ENCODE results near the gene EIF3B. TPM values are rescaled to one million over a fixed set of nuclear protein-coding genes. Genes with fewer than 3 reads are reported as not detected.
A peak's percentile ranks its signal among the peaks of the same experiment; 100 is the strongest.
"Not testable (repeated sequence)": the region's sequence is repeated elsewhere in the genome, so short reads cannot be mapped to it uniquely, and the experiment has no call there.

Gene EIF3B
- total RNA-seq, 2 experiments from 2014 or later: 181 to 225 TPM

GRCh38 chr7:2412587-2413201 lies 58.1 kb downstream of the EIF3B start:
- no peaks in the 10 kb centered on the region for H3K79me2 ChIP-seq (ENCODE audit: insufficient read depth, low read depth, low read length)
- no peaks in the 10 kb centered on the region for H3K9me3 ChIP-seq (ENCODE audit: low read length)
- H3K27ac ChIP-seq (ENCODE audit: low read depth, low read length, poor library complexity, severe bottlenecking): no peak overlapping the region
- H3K36me3 ChIP-seq (ENCODE audit: insufficient read depth, low read length): no peaks in the 10 kb centered on the region
- TF ChIP-seq EZH2phosphoT487 (IDR thresholded peaks at IDR 0.05; ENCODE audit: borderline replicate concordance, low read depth, low read length): no peak
- TF ChIP-seq, protein P1, sequence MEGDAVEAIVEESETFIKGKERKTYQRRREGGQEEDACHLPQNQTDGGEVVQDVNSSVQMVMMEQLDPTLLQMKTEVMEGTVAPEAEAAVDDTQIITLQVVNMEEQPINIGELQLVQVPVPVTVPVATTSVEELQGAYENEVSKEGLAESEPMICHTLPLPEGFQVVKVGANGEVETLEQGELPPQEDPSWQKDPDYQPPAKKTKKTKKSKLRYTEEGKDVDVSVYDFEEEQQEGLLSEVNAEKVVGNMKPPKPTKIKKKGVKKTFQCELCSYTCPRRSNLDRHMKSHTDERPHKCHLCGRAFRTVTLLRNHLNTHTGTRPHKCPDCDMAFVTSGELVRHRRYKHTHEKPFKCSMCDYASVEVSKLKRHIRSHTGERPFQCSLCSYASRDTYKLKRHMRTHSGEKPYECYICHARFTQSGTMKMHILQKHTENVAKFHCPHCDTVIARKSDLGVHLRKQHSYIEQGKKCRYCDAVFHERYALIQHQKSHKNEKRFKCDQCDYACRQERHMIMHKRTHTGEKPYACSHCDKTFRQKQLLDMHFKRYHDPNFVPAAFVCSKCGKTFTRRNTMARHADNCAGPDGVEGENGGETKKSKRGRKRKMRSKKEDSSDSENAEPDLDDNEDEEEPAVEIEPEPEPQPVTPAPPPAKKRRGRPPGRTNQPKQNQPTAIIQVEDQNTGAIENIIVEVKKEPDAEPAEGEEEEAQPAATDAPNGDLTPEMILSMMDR (conservative IDR thresholded peaks at IDR 0.05; ENCODE audit: low read length): no peak
- peaks cover 26% of the 10 kb centered on the region for H3K4me1 ChIP-seq (ENCODE audit: insufficient read depth, low read length, poor library complexity, severe bottlenecking)
- no peaks in the 10 kb centered on the region for H3K9me2 ChIP-seq (ENCODE audit: insufficient read depth, low read length)
- ChIA-PET CTCF (ENCODE audit: unreplicated experiment) (no interaction called here), POLR2A (interaction anchor here (0.7 to 2.1 kb wide), 11 partner anchors 9 to 223 kb away, joined by 3 to 10 read pairs (median 4); partner anchors contain the start of gene CHST12)
- intact Hi-C loops (cut with micrococcal nuclease; ENCODE audit: unreplicated experiment): no loop called here
- H2AFZ ChIP-seq (ENCODE audit: low read length): no peak overlapping the region
- DNase-seq (ENCODE audit: low spot score): no peak
- TSS peak; percentile 11 for BruUV-seq (replicated peaks)
- H4K20me1 ChIP-seq (ENCODE audit: insufficient read depth, low read length): 0 out of 2 replicates have a peak, but pooled peaks cover 4% of the 10 kb centered on the region
- H3K4me2 ChIP-seq (ENCODE audit: low read length): no peak overlapping the region
- no peak overlapping the region for H3K4me3 ChIP-seq (ENCODE audit: low read depth, low read length, poor library complexity, severe bottlenecking)

DNA sequence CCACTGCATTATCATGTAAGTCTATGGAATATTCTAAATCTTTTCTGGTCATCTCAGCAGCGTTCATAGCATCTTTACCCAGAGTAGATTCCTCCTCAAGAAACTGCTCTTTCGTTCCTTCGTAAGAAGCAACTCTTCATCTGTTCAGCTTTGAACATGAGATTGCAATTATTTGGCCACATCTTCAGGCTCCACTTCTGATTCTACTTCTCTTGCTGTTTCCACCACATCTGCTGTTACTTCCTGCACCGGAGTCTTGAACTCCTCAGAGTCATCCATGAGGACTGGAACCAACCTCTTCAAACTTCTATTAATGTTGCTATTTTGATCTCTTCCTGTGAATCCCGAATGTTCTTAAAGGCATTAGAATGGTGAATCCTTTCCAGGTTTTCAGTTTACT lies 61.4 kb downstream of the EIF3B start:
- POLR2A ChIA-PET: no interaction called here
- no TSS peak for BruUV-seq (replicated peaks)

DNA sequence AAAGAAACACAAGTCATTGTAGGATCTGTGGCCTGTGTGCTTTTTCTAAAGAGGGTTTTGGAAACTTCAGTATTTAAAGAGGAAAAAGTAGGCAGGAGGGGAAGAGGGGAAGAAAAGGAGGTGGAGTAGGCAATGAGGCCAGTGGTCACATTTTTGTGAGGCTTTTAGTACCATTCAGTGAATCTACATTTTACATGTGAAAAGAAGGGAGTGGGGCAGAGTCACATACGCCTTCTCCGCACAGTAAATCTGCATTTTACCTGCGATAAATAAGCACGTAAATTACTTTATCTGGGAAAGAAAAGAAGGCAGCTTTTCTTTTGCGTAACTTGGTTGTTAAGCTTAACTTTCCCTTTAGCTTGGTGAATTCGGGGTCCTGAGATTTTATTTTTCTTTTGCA lies 62.0 kb downstream of the EIF3B start:
- ChIA-PET POLR2A (interaction anchor here (0.7 to 1.2 kb wide), 2 partner anchors 10 to 52 kb away, joined by 3 to 5 read pairs; no protein-coding TSS in a partner anchor), CTCF (ENCODE audit: unreplicated experiment) (no interaction called here)
- H2AFZ ChIP-seq (ENCODE audit: low read length): no peak overlapping the region
- BruUV-seq (replicated peaks): no TSS peak
- H3K9me2 ChIP-seq (ENCODE audit: insufficient read depth, low read length): no peaks in the 10 kb centered on the region
- DNase-seq (ENCODE audit: low spot score): no peak
- H3K27ac ChIP-seq (ENCODE audit: low read depth, low read length, poor library complexity, severe bottlenecking): no peak overlapping the region
- no peaks in the 10 kb centered on the region for H3K79me2 ChIP-seq (ENCODE audit: insufficient read depth, low read depth, low read length)
- H4K20me1 ChIP-seq (ENCODE audit: insufficient read depth, low read length): 0 out of 2 replicates have a peak, but pooled peaks cover 4% of the 10 kb centered on the region
- intact Hi-C loops (cut with micrococcal nuclease; ENCODE audit: unreplicated experiment): no loop called here
- no peaks in the 10 kb centered on the region for H3K9me3 ChIP-seq (ENCODE audit: low read length)
- H3K36me3 ChIP-seq (ENCODE audit: insufficient read depth, low read length): no peaks in the 10 kb centered on the region
- TF ChIP-seq, protein P1 (conservative IDR thresholded peaks at IDR 0.05; ENCODE audit: low read length): no peak
- no peak for TF ChIP-seq EZH2phosphoT487 (IDR thresholded peaks at IDR 0.05; ENCODE audit: borderline replicate concordance, low read depth, low read length)
- peaks cover 14% of the 10 kb centered on the region for H3K4me1 ChIP-seq (ENCODE audit: insufficient read depth, low read length, poor library complexity, severe bottlenecking)
- no peak overlapping the region for H3K4me3 ChIP-seq (ENCODE audit: low read depth, low read length, poor library complexity, severe bottlenecking)
- H3K4me2 ChIP-seq (ENCODE audit: low read length): no peak overlapping the region

More for the DNA sequence above, 61.4 kb downstream of the EIF3B start:
- no peak for DNase-seq (ENCODE audit: low spot score)
- H2AFZ ChIP-seq (ENCODE audit: low read length): no peak overlapping the region
- H4K20me1 ChIP-seq (ENCODE audit: insufficient read depth, low read length): 0 out of 2 replicates have a peak, but pooled peaks cover 4% of the 10 kb centered on the region
- CTCF ChIA-PET (ENCODE audit: unreplicated experiment): no interaction called here
- H3K4me2 ChIP-seq (ENCODE audit: low read length): no peak overlapping the region
- no peaks in the 10 kb centered on the region for H3K36me3 ChIP-seq (ENCODE audit: insufficient read depth, low read length)
- H3K4me1 ChIP-seq (ENCODE audit: insufficient read depth, low read length, poor library complexity, severe bottlenecking): peaks cover 14% of the 10 kb centered on the region
- intact Hi-C loops (cut with micrococcal nuclease; ENCODE audit: unreplicated experiment): no loop called here
- H3K79me2 ChIP-seq (ENCODE audit: insufficient read depth, low read depth, low read length): no peaks in the 10 kb centered on the region
- no peak overlapping the region for H3K4me3 ChIP-seq (ENCODE audit: low read depth, low read length, poor library complexity, severe bottlenecking)
- H3K9me3 ChIP-seq (ENCODE audit: low read length): no peaks in the 10 kb centered on the region
- TF ChIP-seq, protein P1 (conservative IDR thresholded peaks at IDR 0.05; ENCODE audit: low read length): no peak
- TF ChIP-seq EZH2phosphoT487 (IDR thresholded peaks at IDR 0.05; ENCODE audit: borderline replicate concordance, low read depth, low read length): no peak
- no peak overlapping the region for H3K27ac ChIP-seq (ENCODE audit: low read depth, low read length, poor library complexity, severe bottlenecking)
- no peaks in the 10 kb centered on the region for H3K9me2 ChIP-seq (ENCODE audit: insufficient read depth, low read length)

DNA sequence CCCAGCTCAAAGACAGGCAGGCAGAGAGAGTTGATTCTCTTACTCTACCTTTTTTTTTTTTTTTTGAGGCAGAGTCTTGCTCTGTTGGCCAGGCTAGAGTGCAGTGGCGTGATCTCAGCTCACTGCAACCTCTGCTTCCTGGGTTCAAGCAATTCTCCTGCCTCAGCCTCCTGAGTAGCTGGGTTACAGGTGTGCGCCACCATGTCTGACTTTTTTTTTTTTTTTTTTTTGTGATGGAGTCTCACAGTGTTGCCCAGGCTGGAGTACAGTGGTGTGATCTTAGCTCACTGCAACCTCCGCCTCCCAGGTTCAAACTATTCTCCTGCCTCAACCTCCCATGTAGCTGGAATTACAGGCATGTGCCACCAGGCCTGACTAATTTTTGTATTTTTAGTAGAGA lies 62.6 kb downstream of the EIF3B start:
- intact Hi-C loops (cut with micrococcal nuclease; ENCODE audit: unreplicated experiment); H3K27ac ChIP-seq (ENCODE audit: low read depth, low read length, poor library complexity, severe bottlenecking); H3K4me2 ChIP-seq (ENCODE audit: low read length); DNase-seq (ENCODE audit: low spot score); H3K4me3 ChIP-seq (ENCODE audit: low read depth, low read length, poor library complexity, severe bottlenecking); H3K36me3 ChIP-seq (ENCODE audit: insufficient read depth, low read length); H3K79me2 ChIP-seq (ENCODE audit: insufficient read depth, low read depth, low read length); BruUV-seq (replicated peaks); H3K9me2 ChIP-seq (ENCODE audit: insufficient read depth, low read length); H2AFZ ChIP-seq (ENCODE audit: low read length); CTCF ChIA-PET (ENCODE audit: unreplicated experiment); H3K4me1 ChIP-seq (ENCODE audit: insufficient read depth, low read length, poor library complexity, severe bottlenecking); H3K9me3 ChIP-seq (ENCODE audit: low read length); H4K20me1 ChIP-seq (ENCODE audit: insufficient read depth, low read length): not testable (repeated sequence)
- POLR2A ChIA-PET: interaction anchor here (0.7 to 1.2 kb wide), 2 partner anchors 11 to 52 kb away, joined by 3 to 5 read pairs; no protein-coding TSS in a partner anchor

Measured in OCI-LY7 (cell line).